Right ventricle myocardium superior (tissue), 1 donor: ENCODE results near the gene MVB12B. TPM values are rescaled to one million over a fixed set of nuclear protein-coding genes. Genes with fewer than 3 reads are reported as not detected.
"Not testable (repeated sequence)": the region's sequence is repeated elsewhere in the genome, so short reads cannot be mapped to it uniquely, and the experiment has no call there.

Experiments used
- ATAC-seq: fragments of 200-7000 bp; cut with Tn5 transposase; one replicate; pipeline ENCODE4 v1.9.1; 2020; ENCODE audit warnings: mild to moderate bottlenecking; ENCODE audit not compliant: poor library complexity
- DNase-seq: peaks from one replicate; pipeline ENCODE4 v3.0.0-alpha.2; 2020
- intact Hi-C: fragments of 100-400 bp; cut with DNase I; formaldehyde crosslinking; loops from one replicate; pipeline ENCODE4 v1.11.2; 2022
- total RNA-seq: library from RNA; stranded (reverse); fragmentation: NEBNext Ultra II Directional; extraction: Animal tissue kit (Norgen Biotek cat#: 25700); gene quantifications from one replicate; pipeline ENCODE4 v1.2.1, GENCODE V29; 2021
- donor health status: DM: no; HTN: yes; CAD: no; lungs with severe emphysema.

MVB12B gene
- total RNA-seq, 1 donor from 2014 or later = 11.5 TPM

GRCh38 chr9:126470241-126470993 lies 143.8 kb downstream of the MVB12B start:
- intact Hi-C loops = no loop called here
- DNase-seq = no peak
- ATAC-seq = peak; percentile 24

- peak; percentile 85 for ATAC-seq
- intact Hi-C loops = no loop called here
Observed at GRCh38 chr9:126471084-126471624, 144.5 kb downstream of the MVB12B start.

GRCh38 chr9:126472198-126472947 lies 145.7 kb downstream of the MVB12B start:
- intact Hi-C loops = no loop called here
- DNase-seq (no peak), ATAC-seq (no peak)

More at GRCh38 chr9:126471084-126471624, 144.5 kb downstream of the MVB12B start:
- DNase-seq = peak; percentile 86

- ATAC-seq (no peak), DNase-seq (no peak)
- intact Hi-C loops = no loop called here
Observed at GRCh38 chr9:126472948-126473298, 146.3 kb downstream of the MVB12B start.

GRCh38 chr9:126474206-126474765 lies 147.7 kb downstream of the MVB12B start:
- DNase-seq (no peak), ATAC-seq (no peak)
- intact Hi-C loops = no loop called here

GRCh38 chr9:126474786-126475485 lies 148.3 kb downstream of the MVB12B start:
- ATAC-seq = no peak
- intact Hi-C loops = no loop called here

GRCh38 chr9:126475933-126476555 lies 149.4 kb downstream of the MVB12B start:
- DNase-seq (no peak), ATAC-seq (no peak)
- intact Hi-C loops = no loop called here

More at GRCh38 chr9:126474786-126475485, 148.3 kb downstream of the MVB12B start:
- DNase-seq = no peak

- intact Hi-C loops = not testable (repeated sequence)
Observed at GRCh38 chr9:126477432-126477831, 150.8 kb downstream of the MVB12B start.

GRCh38 chr9:126478216-126478981 lies 151.8 kb downstream of the MVB12B start:
- no peak for ATAC-seq

More at GRCh38 chr9:126477432-126477831, 150.8 kb downstream of the MVB12B start:
- not testable (repeated sequence) for ATAC-seq, DNase-seq

GRCh38 chr9:126479515-126479914 lies 152.9 kb downstream of the MVB12B start:
- DNase-seq (no peak), ATAC-seq (no peak)
- intact Hi-C loops = no loop called here

More at GRCh38 chr9:126478216-126478981, 151.8 kb downstream of the MVB12B start:
- DNase-seq = no peak
- intact Hi-C loops = no loop called here

GRCh38 chr9:126480813-126481212 lies 154.2 kb downstream of the MVB12B start:
- DNase-seq (no peak), ATAC-seq (no peak)
- intact Hi-C loops = no loop called here

- no peak for ATAC-seq
- no peak for DNase-seq
- intact Hi-C loops = no loop called here
Observed at GRCh38 chr9:126481862-126482261, 155.2 kb downstream of the MVB12B start.

- ATAC-seq (peak; percentile 53), DNase-seq (peak; percentile 68)
- intact Hi-C loops = no loop called here
Observed at GRCh38 chr9:126482361-126483044, 155.9 kb downstream of the MVB12B start.

GRCh38 chr9:126483468-126484073 lies 156.9 kb downstream of the MVB12B start:
- intact Hi-C loops = no loop called here
- no peak for DNase-seq
- no peak for ATAC-seq

- intact Hi-C loops = loop anchor here (5.0 kb wide), 1 partner anchor 68 kb away; no protein-coding TSS in a partner anchor
- DNase-seq (no peak), ATAC-seq (no peak)
Observed at GRCh38 chr9:126485662-126486061, 159.0 kb downstream of the MVB12B start.

GRCh38 chr9:126486276-126486675 lies 159.6 kb downstream of the MVB12B start:
- DNase-seq = no peak
- ATAC-seq = no peak
- intact Hi-C loops = loop anchor here (5.0 kb wide), 1 partner anchor 69 kb away; no protein-coding TSS in a partner anchor
